ENCODE results near the gene ZACN. TPM values are rescaled to one million over a fixed set of nuclear protein-coding genes. Genes with fewer than 3 reads are reported as not detected.

ZACN gene
- total RNA-seq, 1 experiment from 2014 or later = 0.34 TPM

DNA sequence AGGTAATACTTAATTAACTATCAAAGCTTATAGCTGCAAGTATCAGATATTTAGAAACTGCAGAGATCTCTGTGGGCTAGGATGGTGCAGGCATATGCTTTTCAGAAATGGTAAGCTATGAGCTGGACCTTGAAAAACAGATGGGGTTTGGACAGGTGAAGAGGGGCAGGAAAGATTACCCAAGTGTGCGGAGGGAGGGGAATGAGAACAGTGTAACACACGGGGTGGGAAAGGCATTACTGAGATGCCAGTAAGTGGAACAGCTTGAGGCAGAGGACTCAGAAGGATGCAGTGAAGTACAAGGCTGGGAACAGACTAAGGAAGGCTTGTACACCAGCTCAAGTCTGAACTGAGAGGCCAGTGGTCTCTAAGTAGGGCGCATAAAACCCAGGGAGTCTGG lies 29.7 kb upstream of the ZACN start:
- no peak for DNase-seq
- H3K27ac Mint-ChIP-seq (ENCODE audit: unreplicated experiment) = no peak overlapping the region
- no peaks in the 10 kb centered on the region for H3K9me3 Mint-ChIP-seq (ENCODE audit: unreplicated experiment)
- H3K4me3 Mint-ChIP-seq (ENCODE audit: unreplicated experiment) = no peak overlapping the region
- BruUV-seq (replicated peaks) = no TSS peak
- intact Hi-C loops (cut with micrococcal nuclease; ENCODE audit: unreplicated experiment) = no loop called here
- peaks cover 93% of the 10 kb centered on the region for H3K36me3 Mint-ChIP-seq (ENCODE audit: insufficient read depth, unreplicated experiment)
- Histone ChIP-seq H3K36me3 (ENCODE audit: control insufficient read depth, insufficient read depth, low read length) (peaks cover 2% of the 10 kb centered on the region), H3K27me3 (replicated peaks; ENCODE audit: control insufficient read depth, insufficient read depth, low read length) (no peaks in the 10 kb centered on the region), H3K4me3 (ENCODE audit: low read depth, low read length) (no peak overlapping the region), H3K4me1 (peaks cover 9% of the 10 kb centered on the region), H3K9me3 (no peaks in the 10 kb centered on the region)
- TF ChIP-seq, protein P1, sequence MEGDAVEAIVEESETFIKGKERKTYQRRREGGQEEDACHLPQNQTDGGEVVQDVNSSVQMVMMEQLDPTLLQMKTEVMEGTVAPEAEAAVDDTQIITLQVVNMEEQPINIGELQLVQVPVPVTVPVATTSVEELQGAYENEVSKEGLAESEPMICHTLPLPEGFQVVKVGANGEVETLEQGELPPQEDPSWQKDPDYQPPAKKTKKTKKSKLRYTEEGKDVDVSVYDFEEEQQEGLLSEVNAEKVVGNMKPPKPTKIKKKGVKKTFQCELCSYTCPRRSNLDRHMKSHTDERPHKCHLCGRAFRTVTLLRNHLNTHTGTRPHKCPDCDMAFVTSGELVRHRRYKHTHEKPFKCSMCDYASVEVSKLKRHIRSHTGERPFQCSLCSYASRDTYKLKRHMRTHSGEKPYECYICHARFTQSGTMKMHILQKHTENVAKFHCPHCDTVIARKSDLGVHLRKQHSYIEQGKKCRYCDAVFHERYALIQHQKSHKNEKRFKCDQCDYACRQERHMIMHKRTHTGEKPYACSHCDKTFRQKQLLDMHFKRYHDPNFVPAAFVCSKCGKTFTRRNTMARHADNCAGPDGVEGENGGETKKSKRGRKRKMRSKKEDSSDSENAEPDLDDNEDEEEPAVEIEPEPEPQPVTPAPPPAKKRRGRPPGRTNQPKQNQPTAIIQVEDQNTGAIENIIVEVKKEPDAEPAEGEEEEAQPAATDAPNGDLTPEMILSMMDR (IDR thresholded peaks at IDR 0.05; ENCODE audit: insufficient read depth in 1 of 2, low read depth in 1 of 2, low read length in 1 of 2, severe bottlenecking in 1 of 2, unreplicated experiment in 1 of 2) = no peak
- ChIA-PET CTCF (interaction anchor here (0.5 to 0.7 kb wide), 2 partner anchors 130 to 172 kb away, joined by 3 read pairs; no protein-coding TSS in a partner anchor), POLR2A (no interaction called here)
- peaks cover 9% of the 10 kb centered on the region for H3K4me1 Mint-ChIP-seq (ENCODE audit: low read depth, unreplicated experiment)
- no peaks in the 10 kb centered on the region for H3K27me3 Mint-ChIP-seq (ENCODE audit: insufficient read depth, unreplicated experiment)

DNA sequence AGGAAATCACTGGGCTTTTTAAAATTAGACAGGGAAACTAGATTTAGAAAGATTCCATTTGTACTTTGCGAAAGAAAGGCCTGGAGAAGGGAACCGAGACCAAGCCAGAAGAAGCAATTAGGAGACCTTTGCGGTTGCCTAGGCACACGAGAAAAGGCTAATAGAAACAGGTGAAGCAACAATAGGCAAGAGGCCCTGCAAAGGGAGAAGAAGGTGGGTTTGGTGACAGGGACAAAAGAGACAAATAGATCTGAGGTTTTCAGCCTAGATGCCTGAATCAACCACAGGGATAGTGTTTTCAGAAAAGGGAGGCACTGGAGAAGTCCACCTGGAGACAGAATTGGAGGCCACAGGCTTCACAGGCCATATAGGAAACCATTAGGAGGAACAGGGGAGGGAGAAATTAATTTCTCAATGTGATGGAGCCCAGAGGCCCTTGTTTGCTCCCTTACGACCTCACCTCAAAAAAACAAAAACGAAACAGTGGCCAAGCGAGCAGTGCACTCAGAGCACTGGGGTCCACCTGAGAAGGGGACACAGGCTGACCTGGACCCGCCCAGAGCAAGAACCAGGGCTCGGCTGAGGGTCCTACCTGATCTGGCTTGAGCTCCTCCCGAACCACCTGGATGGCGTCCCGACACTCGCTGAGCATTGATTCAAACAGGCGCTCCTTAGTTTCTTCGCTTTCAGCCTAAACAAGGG lies 29.0 kb upstream of the ZACN start:
- H3K4me1 ChIP-seq = peaks cover 13% of the 10 kb centered on the region
- H3K4me3 Mint-ChIP-seq (ENCODE audit: unreplicated experiment) = no peak overlapping the region
- intact Hi-C loops (cut with micrococcal nuclease; ENCODE audit: unreplicated experiment) = no loop called here
- BruUV-seq (replicated peaks) = no TSS peak
- ChIA-PET POLR2A (no interaction called here), CTCF (interaction anchor here (0.5 kb wide), 1 partner anchor 625 kb away, joined by 4 read pairs; no protein-coding TSS in a partner anchor)
- no peak overlapping the region for H3K4me3 ChIP-seq (ENCODE audit: low read depth, low read length)
- peaks cover 9% of the 10 kb centered on the region for H3K4me1 Mint-ChIP-seq (ENCODE audit: low read depth, unreplicated experiment)
- H3K27me3 Mint-ChIP-seq (ENCODE audit: insufficient read depth, unreplicated experiment) = no peaks in the 10 kb centered on the region
- H3K27me3 ChIP-seq (replicated peaks; ENCODE audit: control insufficient read depth, insufficient read depth, low read length) = no peaks in the 10 kb centered on the region
- TF ChIP-seq, protein P1 (IDR thresholded peaks at IDR 0.05; ENCODE audit: insufficient read depth in 1 of 2, low read depth in 1 of 2, low read length in 1 of 2, severe bottlenecking in 1 of 2, unreplicated experiment in 1 of 2) = no peak
- no peak overlapping the region for H3K27ac Mint-ChIP-seq (ENCODE audit: unreplicated experiment)
- no peaks in the 10 kb centered on the region for H3K9me3 Mint-ChIP-seq (ENCODE audit: unreplicated experiment)
- no peaks in the 10 kb centered on the region; the same call in none of the 2 replicates for H3K36me3 ChIP-seq (ENCODE audit: control insufficient read depth, insufficient read depth, low read length)
- H3K36me3 Mint-ChIP-seq (ENCODE audit: insufficient read depth, unreplicated experiment) = peaks cover 91% of the 10 kb centered on the region
- H3K9me3 ChIP-seq = no peaks in the 10 kb centered on the region
- no peak for DNase-seq

DNA sequence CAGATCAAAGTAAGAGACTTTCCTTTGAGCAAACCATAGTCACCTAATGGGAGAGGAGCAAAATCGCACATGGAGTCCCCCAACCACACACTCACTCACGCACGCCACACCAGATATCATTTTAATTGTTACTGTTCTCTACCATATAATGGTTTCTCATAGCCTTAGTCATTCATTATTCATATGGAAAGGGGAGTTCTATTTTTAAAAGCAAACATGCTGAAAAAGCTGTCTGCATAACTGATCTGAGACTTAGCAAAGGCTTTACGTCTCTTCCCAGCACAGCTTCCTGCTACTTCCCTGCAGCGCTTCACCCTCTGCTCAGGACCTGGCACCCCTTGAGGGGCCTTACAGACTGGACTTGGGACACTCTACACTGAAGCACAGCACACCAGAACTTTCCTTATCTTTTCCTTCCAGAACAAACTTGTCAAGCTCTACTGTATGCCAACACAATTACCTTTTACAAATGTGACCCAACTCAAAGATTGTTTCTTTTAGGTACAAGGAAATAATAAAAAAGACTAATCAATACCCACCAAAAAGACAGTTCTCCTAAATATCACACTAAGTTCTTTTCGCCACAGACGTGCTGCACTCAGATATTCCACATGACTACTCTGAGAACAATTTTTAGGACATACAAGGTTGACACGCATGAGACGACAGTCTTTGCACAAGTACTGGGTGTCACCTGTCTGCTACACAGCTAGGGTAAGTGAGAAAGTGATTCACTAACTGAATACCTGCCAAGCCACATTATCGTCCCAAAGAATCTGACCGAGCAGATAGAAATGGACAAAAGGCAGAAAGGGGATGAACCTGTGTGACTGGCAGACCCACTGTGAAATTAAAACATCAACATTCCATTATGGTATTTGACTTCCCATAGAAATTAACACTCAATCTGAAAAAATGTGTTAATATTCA lies 28.2 kb upstream of the ZACN start:
- DNase-seq = no peak
- TF ChIP-seq, protein P1 (IDR thresholded peaks at IDR 0.05; ENCODE audit: insufficient read depth in 1 of 2, low read depth in 1 of 2, low read length in 1 of 2, severe bottlenecking in 1 of 2, unreplicated experiment in 1 of 2) = no peak

More for the DNA sequence above, 28.2 kb upstream of the ZACN start:
- Histone ChIP-seq H3K4me1 (peaks cover 13% of the 10 kb centered on the region), H3K4me3 (ENCODE audit: low read depth, low read length) (no peak overlapping the region), H3K36me3 (ENCODE audit: control insufficient read depth, insufficient read depth, low read length) (no peaks in the 10 kb centered on the region; the same call in none of the 2 replicates), H3K9me3 (no peaks in the 10 kb centered on the region), H3K27me3 (replicated peaks; ENCODE audit: control insufficient read depth, insufficient read depth, low read length) (no peaks in the 10 kb centered on the region)
- ChIA-PET POLR2A (no interaction called here), CTCF (no interaction called here)
- Mint-ChIP-seq H3K27ac (ENCODE audit: unreplicated experiment) (no peak overlapping the region), H3K9me3 (ENCODE audit: unreplicated experiment) (no peaks in the 10 kb centered on the region), H3K27me3 (ENCODE audit: insufficient read depth, unreplicated experiment) (no peaks in the 10 kb centered on the region), H3K4me3 (ENCODE audit: unreplicated experiment) (no peak overlapping the region), H3K36me3 (ENCODE audit: insufficient read depth, unreplicated experiment) (peaks cover 89% of the 10 kb centered on the region), H3K4me1 (ENCODE audit: low read depth, unreplicated experiment) (peaks cover 9% of the 10 kb centered on the region)
- no TSS peak for BruUV-seq (replicated peaks)
- intact Hi-C loops (cut with micrococcal nuclease; ENCODE audit: unreplicated experiment) = no loop called here

All from Caco-2 (cell line).